H9 (cell line): ENCODE measurements around the gene ERICH6B. TPM values are rescaled to one million over a fixed set of nuclear protein-coding genes. Genes with fewer than 3 reads are reported as not detected.

Source experiments
- DNase-seq: peaks from one replicate; pipeline ENCODE4 v3.0.0-alpha.2; 2017
- H2AFZ ChIP-seq: one replicate; pipeline ENCODE4 v1.6.1; 2013; ENCODE audit warnings: mild to moderate bottlenecking, low read length, control low read depth, moderate library complexity
- H2AK5ac ChIP-seq: 2 replicates; pipeline ENCODE4 v1.6.1; 2013; ENCODE audit warnings: low read length, control low read depth, mixed read lengths; ENCODE audit not compliant: insufficient read length
- H2BK120ac ChIP-seq: one replicate; pipeline ENCODE4 v1.6.1; 2013; ENCODE audit warnings: low read depth, mild to moderate bottlenecking, low read length, control low read depth, inconsistent platforms; ENCODE audit not compliant: poor library complexity, severe bottlenecking
- H2BK12ac ChIP-seq: 2 replicates; pipeline ENCODE4 v1.6.1; 2013; ENCODE audit warnings: low read length, control low read depth, mixed read lengths, low read depth; ENCODE audit not compliant: insufficient read length
- H2BK15ac ChIP-seq: 2 replicates; pipeline ENCODE4 v1.6.1; 2013; ENCODE audit warnings: low read depth, low read length, control low read depth
- H2BK20ac ChIP-seq: one replicate; pipeline ENCODE4 v1.6.1; 2013; ENCODE audit warnings: low read depth, mild to moderate bottlenecking, low read length, control low read depth, inconsistent platforms; ENCODE audit not compliant: poor library complexity, severe bottlenecking
- H2BK5ac ChIP-seq: 2 replicates; pipeline ENCODE4 v1.6.1; 2013; ENCODE audit warnings: low read length, control low read depth, mixed read lengths; ENCODE audit not compliant: insufficient read length
- H3K14ac ChIP-seq: 2 replicates; pipeline ENCODE4 v1.6.1; 2013; ENCODE audit warnings: low read length, control low read depth; ENCODE audit not compliant: insufficient read depth
- H3K18ac ChIP-seq: 2 replicates; pipeline ENCODE4 v1.6.1; 2013; ENCODE audit warnings: low read depth, mild to moderate bottlenecking, mixed read lengths, low read length, control low read depth; ENCODE audit not compliant: insufficient read length
- H3K23ac ChIP-seq: 2 replicates; pipeline ENCODE4 v1.6.1; 2013; ENCODE audit warnings: low read length, control low read depth, mixed read lengths, low read depth; ENCODE audit not compliant: insufficient read length
- H3K23me2 ChIP-seq: 2 replicates; pipeline ENCODE4 v1.6.1; 2013; ENCODE audit warnings: low read depth, mild to moderate bottlenecking, mixed read lengths, low read length, control low read depth; ENCODE audit not compliant: insufficient read length, poor library complexity, severe bottlenecking
- H3K27ac ChIP-seq: 2 replicates; pipeline ENCODE4 v1.5.1; 2013; ENCODE audit warnings: low read length, control low read depth, mixed read lengths, low read depth; ENCODE audit not compliant: insufficient read length
- H3K27me3 ChIP-seq: 2 replicates; pipeline ENCODE4 v1.6.1; 2013; ENCODE audit warnings: low read length, control low read depth, inconsistent platforms; ENCODE audit not compliant: insufficient read depth
- H3K4ac ChIP-seq: 2 replicates; pipeline ENCODE4 v1.6.1; 2013; ENCODE audit warnings: low read depth, mild to moderate bottlenecking, control low read depth, inconsistent platforms, low read length, moderate library complexity
- H3K4me1 ChIP-seq: 2 replicates; pipeline ENCODE4 v1.6.1; 2013; ENCODE audit warnings: low read length, control low read depth, inconsistent platforms; ENCODE audit not compliant: insufficient read depth
- H3K4me2 ChIP-seq: 2 replicates; pipeline ENCODE4 v1.6.1; 2013; ENCODE audit warnings: low read length, control low read depth, mixed read lengths; ENCODE audit not compliant: insufficient read length, insufficient read depth
- H3K56ac ChIP-seq: 2 replicates; pipeline ENCODE4 v1.6.1; 2013; ENCODE audit warnings: low read depth, mild to moderate bottlenecking, mixed read lengths, low read length, control low read depth; ENCODE audit not compliant: insufficient read length
- H3K79me1 ChIP-seq: 2 replicates; pipeline ENCODE4 v1.6.1; 2013; ENCODE audit warnings: low read depth, mild to moderate bottlenecking, moderate library complexity, low read length, control low read depth, inconsistent platforms; ENCODE audit not compliant: insufficient read depth, poor library complexity, severe bottlenecking
- H3K79me2 ChIP-seq: 2 replicates; pipeline ENCODE4 v1.6.1; 2013; ENCODE audit warnings: low read length, control low read depth, inconsistent platforms; ENCODE audit not compliant: insufficient read depth
- H3K9ac ChIP-seq: 2 replicates; pipeline ENCODE4 v1.6.1; 2013; ENCODE audit warnings: low read length, control low read depth, mixed read lengths; ENCODE audit not compliant: insufficient read length; ENCODE audit errors: extremely low read depth
- H3K9me3 ChIP-seq: one replicate; pipeline ENCODE4 v1.6.1; 2013; ENCODE audit warnings: low read depth, low read length, inconsistent platforms; ENCODE audit not compliant: control insufficient read depth
- H3T11ph ChIP-seq: one replicate; pipeline ENCODE4 v1.6.1; 2013; ENCODE audit warnings: mild to moderate bottlenecking, low read length, control low read depth, inconsistent platforms
- H4K20me1 ChIP-seq: one replicate; pipeline ENCODE4 v1.6.1; 2013; ENCODE audit not compliant: control insufficient read depth, insufficient read length, insufficient read depth
- H4K5ac ChIP-seq: 2 replicates; pipeline ENCODE4 v1.6.1; 2013; ENCODE audit warnings: low read depth, mild to moderate bottlenecking, mixed read lengths, low read length, control low read depth; ENCODE audit not compliant: insufficient read length
- H4K8ac ChIP-seq: replicated peaks from 2 replicates; pipeline ENCODE4 v1.6.1; 2013; ENCODE audit warnings: low read length, control low read depth, mixed read lengths, low read depth; ENCODE audit not compliant: insufficient read length
- H4K91ac ChIP-seq: 2 replicates; pipeline ENCODE4 v1.6.1; 2013; ENCODE audit warnings: low read depth, mild to moderate bottlenecking, moderate library complexity, mixed read lengths, low read length, control low read depth; ENCODE audit not compliant: insufficient read length
- H3K27ac Mint-ChIP-seq, 3 experiments: 2 replicates in 2 of 3; 3 replicates in 1 of 3; pipeline ENCODE4 v1.8.0; 2020 to 2021; ENCODE audit warnings: mixed read lengths in 3 of 3, mild to moderate bottlenecking in 1 of 3, moderate library complexity in 1 of 3
- H3K27me3 Mint-ChIP-seq: 2 replicates; pipeline ENCODE4 v1.8.0; 2021; ENCODE audit warnings: low read depth, mild to moderate bottlenecking, moderate library complexity, mixed read lengths
- H3K36me3 Mint-ChIP-seq, 3 experiments: 2 replicates in 2 of 3; 3 replicates in 1 of 3; pipeline ENCODE4 v1.8.0; 2020 to 2021; ENCODE audit warnings: low read depth in 3 of 3, mixed read lengths in 3 of 3; ENCODE audit not compliant: insufficient read depth in 1 of 3
- H3K4me1 Mint-ChIP-seq, 2 experiments: 2 replicates each; pipeline ENCODE4 v1.8.0; 2020; ENCODE audit warnings: mixed read lengths in 2 of 2
- H3K4me3 Mint-ChIP-seq, 2 experiments: 2 replicates in 1 of 2; 3 replicates in 1 of 2; pipeline ENCODE4 v1.8.0; 2020 to 2021; ENCODE audit warnings: mild to moderate bottlenecking in 2 of 2, mixed read lengths in 2 of 2, moderate library complexity in 1 of 2
- H3K9me3 Mint-ChIP-seq, 2 experiments: 2 replicates in 1 of 2; 3 replicates in 1 of 2; pipeline ENCODE4 v1.8.0; 2020; ENCODE audit warnings: mild to moderate bottlenecking in 2 of 2, mixed read lengths in 2 of 2, moderate library complexity in 1 of 2
- CTCF ChIP-seq: fragments of 200-600 bp; sonication (generic); conservative IDR thresholded peaks from 3 replicates; pipeline ENCODE4 v1.8.0; 2021; ENCODE audit warnings: antibody characterized with exemption, mild to moderate bottlenecking
- WGBS: extraction: QIAGEN DNeasy Blood & Tissue Kit; methylation state at CpG from one replicate; pipeline ENCODE4 v1.1.7; 2013; ENCODE audit warnings: missing lambda C conversion rate, low lambda C conversion rate, mixed read lengths; ENCODE audit not compliant: insufficient read length; ENCODE audit errors: extremely low coverage; 5-methylcytosine and 5-hydroxymethylcytosine counted together
- total RNA-seq: library from RNA; stranded (reverse); gene quantifications from 2 replicates; pipeline ENCODE4 v1.2.1, GENCODE V29; 2021

The ERICH6B gene
- total RNA-seq, 1 experiment from 2014 or later, result not detected

- Histone ChIP-seq H2BK15ac (no peak overlapping the region), H3K27me3 (no peaks in the 10 kb centered on the region), H3K9ac (no peak overlapping the region), H2BK5ac (no peak overlapping the region), H4K20me1 (no peaks in the 10 kb centered on the region), H3K4ac (no peak overlapping the region), H3T11ph (no peak overlapping the region), H3K4me1 (no peaks in the 10 kb centered on the region; the same call in 1 of the 2 replicates), H4K5ac (no peak overlapping the region), H3K9me3 (no peaks in the 10 kb centered on the region), H2AK5ac (no peak overlapping the region), H3K23me2 (no peaks in the 10 kb centered on the region), H3K14ac (no peak overlapping the region), H2BK120ac (no peak overlapping the region), H2AFZ (no peak overlapping the region), H3K56ac (no peak overlapping the region), H3K18ac (no peak overlapping the region), H3K27ac (no peak overlapping the region), H4K91ac (no peak overlapping the region), H3K79me1 (no peaks in the 10 kb centered on the region), H2BK12ac (no peak overlapping the region), H2BK20ac (no peak overlapping the region), H3K4me2 (no peak overlapping the region), H4K8ac (no peak overlapping the region), H3K79me2 (no peaks in the 10 kb centered on the region), H3K23ac (no peak overlapping the region)
- H3K9me3 Mint-ChIP-seq, result no peaks in the 10 kb centered on the region; a peak in 1 of 5 replicates
- no peak for DNase-seq
- peaks cover 41 to 43% of the 10 kb centered on the region in 2 experiments for H3K4me1 Mint-ChIP-seq
- peaks cover 6% of the 10 kb centered on the region for H3K27me3 Mint-ChIP-seq
- no peak for TF ChIP-seq CTCF
- WGBS, result no CpG with 5 or more reads among the region's 3 CpGs
- no peak overlapping the region for H3K4me3 Mint-ChIP-seq
- no peaks in the 10 kb centered on the region for H3K36me3 Mint-ChIP-seq
- no peak overlapping the region for H3K27ac Mint-ChIP-seq
Observed at GRCh38 chr13:45628094-45628493, 12.6 kb upstream of the ERICH6B start.
